Measurements from ENCODE around the gene PROX1.

Gene PROX1

GRCh38 chr1:213985209-213986019, 2.4 kb upstream of the PROX1 start:
- Mint-ChIP-seq H3K4me1 (peaks cover 20 to 32% of the 10 kb centered on the region in 2 donors), H3K9me3 (peaks cover 7 to 12% of the 10 kb centered on the region in 2 donors), H3K4me3 (peak overlapping the region in 1 of 2 donors; percentile 41), H3K27me3 (peaks cover 85 to 96% of the 10 kb centered on the region in 2 donors), H3K36me3 (peaks cover 4 to 23% of the 10 kb centered on the region in 2 donors), H3K27ac (peak overlapping the region; percentile 81)
- DNase-seq: no peak
- ATAC-seq (replicated peaks): no peak

- DNase-seq: no peak
- peaks cover 7 to 13% of the 10 kb centered on the region in 2 donors for H3K9me3 Mint-ChIP-seq
- peak overlapping the region in 1 of 2 donors; percentile 41 for H3K4me3 Mint-ChIP-seq
- ATAC-seq (replicated peaks): no peak
- peak overlapping the region; percentile 81 for H3K27ac Mint-ChIP-seq
- peaks cover 85 to 96% of the 10 kb centered on the region in 2 donors for H3K27me3 Mint-ChIP-seq
- peaks cover 20 to 32% of the 10 kb centered on the region in 2 donors for H3K4me1 Mint-ChIP-seq
- peaks cover 4 to 23% of the 10 kb centered on the region in 2 donors for H3K36me3 Mint-ChIP-seq
These were observed 1.5 kb upstream of the PROX1 start for GRCh38 chr1:213986020-213986924.

GRCh38 chr1:213986925-213987250, 885 bp upstream of the PROX1 start:
- peaks cover 4 to 19% of the 10 kb centered on the region in 2 donors for H3K36me3 Mint-ChIP-seq
- H3K27me3 Mint-ChIP-seq: peaks cover 83 to 92% of the 10 kb centered on the region in 2 donors
- ATAC-seq (replicated peaks) (no peak), DNase-seq (no peak)
- H3K27ac Mint-ChIP-seq: no peak overlapping the region
- H3K4me3 Mint-ChIP-seq: peak overlapping the region in 1 of 2 donors; percentile 85
- H3K9me3 Mint-ChIP-seq: peaks cover 7 to 13% of the 10 kb centered on the region in 2 donors
- H3K4me1 Mint-ChIP-seq: peaks cover 20 to 32% of the 10 kb centered on the region in 2 donors

- DNase-seq (no peak), ATAC-seq (replicated peaks) (no peak)
- peak overlapping the region; percentile 92 for H3K27ac Mint-ChIP-seq
- peak overlapping the region; percentile 85 to 86 for H3K4me3 Mint-ChIP-seq
- H3K27me3 Mint-ChIP-seq: peaks cover 77 to 86% of the 10 kb centered on the region in 2 donors
- H3K9me3 Mint-ChIP-seq: peaks cover 7 to 13% of the 10 kb centered on the region in 2 donors
- peaks cover 20 to 32% of the 10 kb centered on the region in 2 donors for H3K4me1 Mint-ChIP-seq
- H3K36me3 Mint-ChIP-seq: peaks cover 4 to 18% of the 10 kb centered on the region in 2 donors
These were observed 299 bp upstream of the PROX1 start for GRCh38 chr1:213987422-213987926.

- peak overlapping the region; percentile 85 to 86 for H3K4me3 Mint-ChIP-seq
- ATAC-seq (replicated peaks): peak in 1 of 2 donors; percentile 14
- H3K9me3 Mint-ChIP-seq: peaks cover 7 to 13% of the 10 kb centered on the region in 2 donors
- H3K27ac Mint-ChIP-seq: peak overlapping the region; percentile 70
- no peak for DNase-seq
- H3K36me3 Mint-ChIP-seq: peaks cover 4 to 18% of the 10 kb centered on the region in 2 donors
- H3K4me1 Mint-ChIP-seq: peaks cover 20 to 32% of the 10 kb centered on the region in 2 donors
- peaks cover 75 to 87% of the 10 kb centered on the region in 2 donors for H3K27me3 Mint-ChIP-seq
These were observed 781 bp downstream of the PROX1 start for GRCh38 chr1:213988507-213989001.

- Mint-ChIP-seq H3K4me1 (peaks cover 20 to 32% of the 10 kb centered on the region in 2 donors), H3K36me3 (peaks cover 4 to 18% of the 10 kb centered on the region in 2 donors), H3K4me3 (peak overlapping the region; percentile 85 to 86), H3K27ac (peak overlapping the region; percentile 25), H3K27me3 (peaks cover 73 to 85% of the 10 kb centered on the region in 2 donors), H3K9me3 (peaks cover 7 to 13% of the 10 kb centered on the region in 2 donors)
- ATAC-seq (replicated peaks) (no peak), DNase-seq (no peak)
These were observed 1.5 kb downstream of the PROX1 start for GRCh38 chr1:213989002-213989855.

- Mint-ChIP-seq H3K27ac (no peak overlapping the region), H3K4me1 (peaks cover 4 to 6% of the 10 kb centered on the region in 2 donors), H3K4me3 (no peak overlapping the region), H3K36me3 (peaks cover 0 to 3% of the 10 kb centered on the region in 2 donors), H3K9me3 (peaks cover 6 to 10% of the 10 kb centered on the region in 2 donors), H3K27me3 (peaks cover 39 to 47% of the 10 kb centered on the region in 2 donors)
- DNase-seq (no peak), ATAC-seq (replicated peaks) (no peak)
These were observed 6.2 kb downstream of the PROX1 start for GRCh38 chr1:213993929-213994328.

GRCh38 chr1:213994888-213995287, 7.1 kb downstream of the PROX1 start:
- H3K9me3 Mint-ChIP-seq: peaks cover 6 to 7% of the 10 kb centered on the region in 2 donors
- H3K27me3 Mint-ChIP-seq: peaks cover 30 to 37% of the 10 kb centered on the region in 2 donors

GRCh38 chr1:213995603-213996002, 7.8 kb downstream of the PROX1 start:
- H3K4me3 Mint-ChIP-seq: no peak overlapping the region
- no peaks in the 10 kb centered on the region for H3K36me3 Mint-ChIP-seq
- H3K9me3 Mint-ChIP-seq: peaks cover 5 to 6% of the 10 kb centered on the region in 2 donors
- no peaks in the 10 kb centered on the region for H3K4me1 Mint-ChIP-seq
- no peak for DNase-seq
- ATAC-seq (replicated peaks): no peak
- peaks cover 22 to 30% of the 10 kb centered on the region in 2 donors for H3K27me3 Mint-ChIP-seq
- H3K27ac Mint-ChIP-seq: no peak overlapping the region

More at GRCh38 chr1:213994888-213995287, 7.1 kb downstream of the PROX1 start:
- no peak overlapping the region for H3K27ac Mint-ChIP-seq
- H3K4me3 Mint-ChIP-seq: no peak overlapping the region
- H3K4me1 Mint-ChIP-seq: no peaks in the 10 kb centered on the region
- ATAC-seq (replicated peaks) (no peak), DNase-seq (no peak)
- no peaks in the 10 kb centered on the region for H3K36me3 Mint-ChIP-seq

GRCh38 chr1:213996320-213997037, 8.7 kb downstream of the PROX1 start:
- H3K9me3 Mint-ChIP-seq: peaks cover 5 to 6% of the 10 kb centered on the region in 2 donors
- DNase-seq: no peak
- H3K27me3 Mint-ChIP-seq: peaks cover 14 to 22% of the 10 kb centered on the region in 2 donors
- no peak overlapping the region for H3K27ac Mint-ChIP-seq
- no peak for ATAC-seq (replicated peaks)
- no peaks in the 10 kb centered on the region for H3K4me1 Mint-ChIP-seq
- H3K36me3 Mint-ChIP-seq: no peaks in the 10 kb centered on the region
- H3K4me3 Mint-ChIP-seq: no peak overlapping the region

GRCh38 chr1:213997038-213997771, 9.4 kb downstream of the PROX1 start:
- Mint-ChIP-seq H3K9me3 (peaks cover 5 to 6% of the 10 kb centered on the region in 2 donors), H3K36me3 (no peaks in the 10 kb centered on the region), H3K4me1 (no peaks in the 10 kb centered on the region), H3K27ac (no peak overlapping the region), H3K4me3 (no peak overlapping the region), H3K27me3 (peaks cover 12 to 22% of the 10 kb centered on the region in 2 donors)
- DNase-seq (no peak), ATAC-seq (replicated peaks) (no peak)

- H3K27me3 Mint-ChIP-seq: peaks cover 12 to 19% of the 10 kb centered on the region in 2 donors
- no peaks in the 10 kb centered on the region for H3K36me3 Mint-ChIP-seq
- ATAC-seq (replicated peaks) (no peak), DNase-seq (no peak)
- H3K4me3 Mint-ChIP-seq: no peak overlapping the region
- no peaks in the 10 kb centered on the region for H3K4me1 Mint-ChIP-seq
- peaks cover 5 to 6% of the 10 kb centered on the region in 2 donors for H3K9me3 Mint-ChIP-seq
- no peak overlapping the region for H3K27ac Mint-ChIP-seq
These were observed 10.0 kb downstream of the PROX1 start for GRCh38 chr1:213997772-213998107.

Data from stimulated activated naive B cell treated with anti-CD40 and anti-IgM and Interleukin-4, amounts not matched to agents 10 μg/mL and 1 μg/mL and 100 μg/mL, for 72 hours (primary cell).